Measurements from ENCODE around the gene HPCAL4.

Gene HPCAL4

GRCh38 chr1:39672551-39672947 lies 18.7 kb downstream of the HPCAL4 start:
- peak; percentile 29; the same call in 1 of the 2 replicates for TF ChIP-seq CTCF (IDR thresholded peaks at IDR 0.05; ENCODE audit: control insufficient read depth, extremely low read depth, insufficient read depth)
- DNase-seq (ENCODE audit: low read depth): no peak
- no peak overlapping the region for H3K4me3 ChIP-seq (ENCODE audit: low read depth, low read length)

- DNase-seq (ENCODE audit: low read depth): no peak
- TF ChIP-seq CTCF (IDR thresholded peaks at IDR 0.05; ENCODE audit: control insufficient read depth, extremely low read depth, insufficient read depth): no peak
- peak within 1 kb of the TSS; percentile 28 for H3K4me3 ChIP-seq (ENCODE audit: low read depth, low read length)
Measured at GRCh38 chr1:39671793-39672550, 19.3 kb downstream of the HPCAL4 start, which contains the start of gene NT5C1A. Gene NT5C1A, minus strand, starts transcription at chr1:39672107. Its CDS starts 69 bp downstream, at chr1:39672038.

- no peak for DNase-seq (ENCODE audit: low read depth)
- TF ChIP-seq CTCF (IDR thresholded peaks at IDR 0.05; ENCODE audit: control insufficient read depth, extremely low read depth, insufficient read depth): no peak
- H3K4me3 ChIP-seq (ENCODE audit: low read depth, low read length): peak overlapping the region; percentile 28
Measured at GRCh38 chr1:39671433-39671792, 19.8 kb downstream of the HPCAL4 start.

- H3K4me3 ChIP-seq (ENCODE audit: low read depth, low read length): no peak overlapping the region
- no peak for TF ChIP-seq CTCF (IDR thresholded peaks at IDR 0.05; ENCODE audit: control insufficient read depth, extremely low read depth, insufficient read depth)
- DNase-seq (ENCODE audit: low read depth): no peak
Measured at GRCh38 chr1:39670689-39671088, 20.5 kb downstream of the HPCAL4 start.

- no peak for TF ChIP-seq CTCF (IDR thresholded peaks at IDR 0.05; ENCODE audit: control insufficient read depth, extremely low read depth, insufficient read depth)
- no peak for DNase-seq (ENCODE audit: low read depth)
- H3K4me3 ChIP-seq (ENCODE audit: low read depth, low read length): no peak overlapping the region
Measured at GRCh38 chr1:39668894-39669293, 22.3 kb downstream of the HPCAL4 start.

GRCh38 chr1:39668111-39668510 lies 23.1 kb downstream of the HPCAL4 start:
- H3K4me3 ChIP-seq (ENCODE audit: low read depth, low read length): no peak overlapping the region
- no peak for DNase-seq (ENCODE audit: low read depth)
- TF ChIP-seq CTCF (IDR thresholded peaks at IDR 0.05; ENCODE audit: control insufficient read depth, extremely low read depth, insufficient read depth): no peak

- H3K4me3 ChIP-seq (ENCODE audit: low read depth, low read length): no peak overlapping the region
- DNase-seq (ENCODE audit: low read depth): no peak
- TF ChIP-seq CTCF (IDR thresholded peaks at IDR 0.05; ENCODE audit: control insufficient read depth, extremely low read depth, insufficient read depth): no peak
Measured at GRCh38 chr1:39666772-39667171, 24.5 kb downstream of the HPCAL4 start.
